Activated naive CD8-positive, alpha-beta T cell treated with anti-CD3 and anti-CD28 coated beads, Interleukin-2, amount 10 ng/mL, durations not matched to agents 7 days and 5 days (primary cell): ENCODE measurements around the gene GALR3. TPM values are rescaled to one million over a fixed set of nuclear protein-coding genes. Genes with fewer than 3 reads are reported as not detected.
"Not testable (repeated sequence)": the region's sequence is repeated elsewhere in the genome, so short reads cannot be mapped to it uniquely, and the experiment has no call there.

Experiments used
- ATAC-seq: fragments of 150-1000 bp; cut with Tn5 transposase; one replicate; pipeline ENCODE4 v1.10.0; 2021; ENCODE audit warnings: low read depth, moderate library complexity
- POLR2A ChIA-PET: fragments of 350-600 bp; sonication (Branson Sonifier 250); formaldehyde crosslinking; loops from one replicate; lab custom pipeline; 2021; ENCODE audit warnings: antibody characterized with exemption; lab: Charles Lee
- DNase-seq: peaks from one replicate; pipeline ENCODE4 v3.0.0; 2021
- H3K27ac Mint-ChIP-seq: one replicate; pipeline ENCODE4 v1.8.0; 2022; ENCODE audit warnings: mild to moderate bottlenecking, mixed read lengths
- H3K27me3 Mint-ChIP-seq: one replicate; pipeline ENCODE4 v1.8.0; 2022; ENCODE audit warnings: mild to moderate bottlenecking, moderate library complexity, mixed read lengths
- H3K36me3 Mint-ChIP-seq: one replicate; pipeline ENCODE4 v1.8.0; 2021; ENCODE audit warnings: mild to moderate bottlenecking, mixed read lengths
- H3K4me1 Mint-ChIP-seq: one replicate; pipeline ENCODE4 v1.8.0; 2021; ENCODE audit warnings: mixed read lengths
- H3K4me3 Mint-ChIP-seq: one replicate; pipeline ENCODE4 v1.8.0; 2022; ENCODE audit warnings: mild to moderate bottlenecking, moderate library complexity, mixed read lengths
- H3K9me3 Mint-ChIP-seq: one replicate; pipeline ENCODE4 v1.8.0; 2021; ENCODE audit warnings: mixed read lengths
- total RNA-seq, 2 experiments: library from RNA; stranded (reverse); gene quantifications; one replicate each; pipeline ENCODE4 v1.2.3, GENCODE V29; 2021

The GALR3 gene
- total RNA-seq, 2 experiments from 2014 or later = not detected

- Mint-ChIP-seq H3K27ac (no peak overlapping the region), H3K27me3 (peaks cover 3% of the 10 kb centered on the region), H3K4me1 (no peaks in the 10 kb centered on the region), H3K4me3 (no peak overlapping the region), H3K9me3 (no peaks in the 10 kb centered on the region), H3K36me3 (no peaks in the 10 kb centered on the region)
- ATAC-seq = no peak
- POLR2A ChIA-PET = no interaction called here
- no peak for DNase-seq
These were observed 28.8 kb upstream of the GALR3 start for GRCh38 chr22:37794376-37794775.

DNA sequence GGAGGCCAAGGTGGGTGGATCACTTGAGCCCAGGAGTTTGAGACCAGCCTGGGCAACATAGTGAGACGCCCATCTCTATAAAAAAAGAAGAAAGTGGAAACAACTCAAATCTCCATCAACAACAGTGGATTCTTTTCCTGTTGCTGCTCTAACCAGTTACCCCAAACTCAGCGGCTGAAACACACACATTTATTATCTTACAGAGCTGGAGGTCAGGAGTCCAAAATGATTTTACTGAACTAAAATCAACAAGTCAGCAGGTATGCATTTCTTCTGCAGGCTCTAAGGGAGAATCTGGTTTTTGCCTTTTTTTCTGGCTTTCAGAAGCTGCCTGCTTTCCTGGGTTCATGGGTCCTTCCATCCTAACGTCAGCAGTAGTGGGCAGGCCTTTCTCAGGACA, 27.1 kb upstream of the GALR3 start:
- Mint-ChIP-seq H3K27me3 (peaks cover 8% of the 10 kb centered on the region), H3K27ac (no peak overlapping the region), H3K4me1 (no peaks in the 10 kb centered on the region), H3K4me3 (no peak overlapping the region), H3K36me3 (no peaks in the 10 kb centered on the region), H3K9me3 (no peaks in the 10 kb centered on the region)
- DNase-seq (no peak), ATAC-seq (no peak)
- POLR2A ChIA-PET = no interaction called here

- H3K9me3 Mint-ChIP-seq, POLR2A ChIA-PET, H3K4me1 Mint-ChIP-seq, DNase-seq, ATAC-seq, H3K36me3 Mint-ChIP-seq, H3K27ac Mint-ChIP-seq, H3K4me3 Mint-ChIP-seq: not testable (repeated sequence)
- peaks cover 14% of the 10 kb centered on the region for H3K27me3 Mint-ChIP-seq
These were observed 25.9 kb upstream of the GALR3 start for GRCh38 chr22:37797259-37797658.

GRCh38 chr22:37797874-37798500, 25.2 kb upstream of the GALR3 start:
- no peak overlapping the region for H3K4me3 Mint-ChIP-seq
- ATAC-seq = no peak

GRCh38 chr22:37799979-37800378, 23.2 kb upstream of the GALR3 start:
- peaks cover 30% of the 10 kb centered on the region for H3K27me3 Mint-ChIP-seq
- H3K9me3 Mint-ChIP-seq, H3K27ac Mint-ChIP-seq, ATAC-seq, DNase-seq, H3K36me3 Mint-ChIP-seq, H3K4me3 Mint-ChIP-seq, POLR2A ChIA-PET: not testable (repeated sequence)
- peaks cover 11% of the 10 kb centered on the region for H3K4me1 Mint-ChIP-seq

More at GRCh38 chr22:37797874-37798500, 25.2 kb upstream of the GALR3 start:
- H3K9me3 Mint-ChIP-seq = no peaks in the 10 kb centered on the region
- H3K36me3 Mint-ChIP-seq = no peaks in the 10 kb centered on the region
- peaks cover 5% of the 10 kb centered on the region for H3K4me1 Mint-ChIP-seq
- H3K27ac Mint-ChIP-seq = no peak overlapping the region
- H3K27me3 Mint-ChIP-seq = peaks cover 16% of the 10 kb centered on the region
- DNase-seq = no peak
- POLR2A ChIA-PET = no interaction called here

- peaks cover 19% of the 10 kb centered on the region for H3K4me1 Mint-ChIP-seq
- no peak overlapping the region for H3K27ac Mint-ChIP-seq
- H3K36me3 Mint-ChIP-seq = no peaks in the 10 kb centered on the region
- peaks cover 46% of the 10 kb centered on the region for H3K27me3 Mint-ChIP-seq
- POLR2A ChIA-PET = interaction anchor here (0.6 kb wide), 1 partner anchor 1569 kb away, joined by 4 read pairs; no protein-coding TSS in a partner anchor
- H3K4me3 Mint-ChIP-seq = peak overlapping the region; percentile 72
- no peaks in the 10 kb centered on the region for H3K9me3 Mint-ChIP-seq
- DNase-seq (no peak), ATAC-seq (no peak)
These were observed 21.3 kb upstream of the GALR3 start for GRCh38 chr22:37801946-37802309.

GRCh38 chr22:37802310-37803194, 20.6 kb upstream of the GALR3 start:
- peak overlapping the region; percentile 72 for H3K4me3 Mint-ChIP-seq
- peaks cover 23% of the 10 kb centered on the region for H3K4me1 Mint-ChIP-seq
- peak; percentile 20 for ATAC-seq
- peak; percentile 55 for DNase-seq
- peaks cover 51% of the 10 kb centered on the region for H3K27me3 Mint-ChIP-seq
- no peak overlapping the region for H3K27ac Mint-ChIP-seq
- POLR2A ChIA-PET = interaction anchor here (0.6 to 0.7 kb wide), 2 partner anchors 10 to 1568 kb away, joined by 3 to 4 read pairs; no protein-coding TSS in a partner anchor
- H3K9me3 Mint-ChIP-seq = no peaks in the 10 kb centered on the region
- no peaks in the 10 kb centered on the region for H3K36me3 Mint-ChIP-seq

GRCh38 chr22:37803195-37803638, 20.0 kb upstream of the GALR3 start:
- ATAC-seq = no peak
- Mint-ChIP-seq H3K9me3 (no peaks in the 10 kb centered on the region), H3K27me3 (peaks cover 53% of the 10 kb centered on the region), H3K36me3 (no peaks in the 10 kb centered on the region), H3K4me1 (peaks cover 24% of the 10 kb centered on the region), H3K27ac (no peak overlapping the region), H3K4me3 (peak overlapping the region; percentile 58)
- POLR2A ChIA-PET = no interaction called here
- DNase-seq = no peak

GRCh38 chr22:37803639-37804351, 19.4 kb upstream of the GALR3 start:
- ATAC-seq (no peak), DNase-seq (no peak)
- no peaks in the 10 kb centered on the region for H3K36me3 Mint-ChIP-seq
- H3K9me3 Mint-ChIP-seq = no peaks in the 10 kb centered on the region
- POLR2A ChIA-PET = no interaction called here
- H3K27ac Mint-ChIP-seq = peak overlapping the region; percentile 68
- peak overlapping the region; percentile 60 for H3K4me3 Mint-ChIP-seq
- H3K4me1 Mint-ChIP-seq = peaks cover 28% of the 10 kb centered on the region
- H3K27me3 Mint-ChIP-seq = peaks cover 56% of the 10 kb centered on the region

DNA sequence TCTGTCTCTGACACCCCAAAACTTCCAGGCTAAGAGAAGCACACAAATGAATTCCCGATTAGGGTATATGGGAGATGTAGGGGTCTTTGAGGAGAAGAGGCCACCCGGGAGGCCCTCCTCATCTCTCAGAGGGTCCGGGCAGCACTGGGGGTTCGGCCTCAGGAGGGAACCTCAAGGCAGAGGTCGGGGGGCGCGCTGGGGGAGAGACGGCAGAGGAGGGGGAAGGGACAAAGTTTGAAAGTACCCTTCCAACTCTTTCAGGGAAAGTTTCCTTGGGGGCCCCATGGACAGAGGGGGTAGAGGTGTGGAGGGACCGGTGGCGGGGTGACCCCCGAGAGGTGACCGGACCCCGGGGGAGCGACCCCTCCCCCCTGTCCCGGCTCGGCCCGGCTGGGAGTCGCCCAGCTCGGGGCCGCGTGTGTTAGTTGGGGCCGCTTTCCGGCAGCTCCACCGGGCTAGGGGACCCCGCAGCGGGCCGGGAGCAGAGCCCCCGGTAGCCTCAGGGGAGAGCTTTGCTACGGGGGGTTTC, 18.8 kb upstream of the GALR3 start:
- Mint-ChIP-seq H3K9me3 (no peaks in the 10 kb centered on the region), H3K27me3 (peaks cover 60% of the 10 kb centered on the region), H3K4me1 (peaks cover 28% of the 10 kb centered on the region), H3K4me3 (peak overlapping the region; percentile 60), H3K36me3 (no peaks in the 10 kb centered on the region), H3K27ac (peak overlapping the region; percentile 68)
- peak; percentile 53 for DNase-seq
- POLR2A ChIA-PET = interaction anchor here (0.6 to 1.4 kb wide), 5 partner anchors 15 to 146 kb away, joined by 3 to 4 read pairs (median 3); partner anchors contain the start of genes LGALS1 and PDXP
- ATAC-seq = no peak

GRCh38 chr22:37804881-37805809, 18.0 kb upstream of the GALR3 start:
- POLR2A ChIA-PET = interaction anchor here (0.6 to 1.4 kb wide), 6 partner anchors 14 to 399 kb away, joined by 3 to 4 read pairs (median 3); partner anchors contain the start of genes LGALS1 and PDXP
- Mint-ChIP-seq H3K4me3 (peak overlapping the region; percentile 75), H3K36me3 (no peaks in the 10 kb centered on the region), H3K27me3 (peaks cover 60% of the 10 kb centered on the region), H3K9me3 (no peaks in the 10 kb centered on the region), H3K4me1 (peaks cover 28% of the 10 kb centered on the region), H3K27ac (peak overlapping the region; percentile 46)
- peak; percentile 86 for DNase-seq
- ATAC-seq = peak; percentile 7

GRCh38 chr22:37805810-37806277, 17.3 kb upstream of the GALR3 start:
- Mint-ChIP-seq H3K4me1 (peaks cover 28% of the 10 kb centered on the region), H3K36me3 (no peaks in the 10 kb centered on the region), H3K9me3 (no peaks in the 10 kb centered on the region), H3K27ac (no peak overlapping the region), H3K27me3 (peaks cover 56% of the 10 kb centered on the region), H3K4me3 (peak overlapping the region; percentile 75)
- no peak for ATAC-seq
- DNase-seq = no peak
- POLR2A ChIA-PET = interaction anchor here (1.2 kb wide), 1 partner anchor 147 kb away, joined by 3 read pairs; the partner anchor contains the start of gene PDXP
